Lung (tissue), 12 donors: ENCODE data around the gene BORCS8. TPM values are rescaled to one million over a fixed set of nuclear protein-coding genes. Genes with fewer than 3 reads are reported as not detected.

Source experiments
- ATAC-seq: fragments of 200-7000 bp; cut with Tn5 transposase; one replicate; pipeline ENCODE4 v1.9.1; 2020; ENCODE audit warnings: moderate number of reproducible peaks; ENCODE audit not compliant: insufficient read depth, low FRiP score
- DNase-seq, 3 donors: peaks; one replicate each; pipeline ENCODE4 v3.0.0-alpha.2; 2013 to 2017
- H3K27ac ChIP-seq, 2 donors: one replicate each; pipeline ENCODE4 v1.5.1; 2013; ENCODE audit warnings: mild to moderate bottlenecking in 2 of 2, moderate library complexity in 2 of 2, control low read depth in 1 of 2, inconsistent platforms in 1 of 2, low read depth in 1 of 2, low read length in 1 of 2
- H3K27me3 ChIP-seq, 3 donors: one replicate each; pipeline ENCODE4 v1.5.1; 2013; ENCODE audit warnings: low read length in 2 of 3; ENCODE audit not compliant: control insufficient read depth in 3 of 3, insufficient read depth in 3 of 3
- H3K36me3 ChIP-seq, 4 donors: one replicate each; pipeline ENCODE4 v1.5.1; 2013; ENCODE audit warnings: low read length in 4 of 4, mild to moderate bottlenecking in 1 of 4, moderate library complexity in 1 of 4; ENCODE audit not compliant: control insufficient read depth in 4 of 4, insufficient read depth in 4 of 4
- H3K4me1 ChIP-seq, 5 donors: one replicate each; pipeline ENCODE4 v1.5.1; 2013; ENCODE audit warnings: low read length in 5 of 5, mild to moderate bottlenecking in 2 of 5, moderate library complexity in 1 of 5; ENCODE audit not compliant: control insufficient read depth in 5 of 5, insufficient read depth in 5 of 5
- H3K4me3 ChIP-seq: one replicate; pipeline ENCODE4 v1.5.1; 2013; ENCODE audit warnings: mild to moderate bottlenecking, control low read depth, moderate library complexity
- H3K9ac ChIP-seq, 2 donors: one replicate each; pipeline ENCODE4 v1.5.1; 2013; ENCODE audit warnings: low read length in 2 of 2, control low read depth in 1 of 2; ENCODE audit not compliant: insufficient read depth in 1 of 2
- H3K9me3 ChIP-seq, 4 donors: one replicate each; pipeline ENCODE4 v1.5.1; 2013; ENCODE audit warnings: low read length in 3 of 4, mild to moderate bottlenecking in 1 of 4, moderate library complexity in 1 of 4; ENCODE audit not compliant: control insufficient read depth in 4 of 4, insufficient read depth in 3 of 4
- CTCF ChIP-seq: IDR thresholded peaks from 2 replicates; pipeline ENCODE4 v1.5.1; 2012; ENCODE audit warnings: mild to moderate bottlenecking; ENCODE audit errors: control extremely low read depth, extremely low read depth
- WGBS, 2 donors: extraction: QIAGEN DNeasy Blood & Tissue Kit; methylation state at CpG; one replicate each; pipeline ENCODE4 v1.1.7; 2013; 5-methylcytosine and 5-hydroxymethylcytosine counted together
- polyA plus RNA-seq, 2 donors: library from polyadenylated mRNA; stranded (reverse); fragments of 200-250 nt; gene quantifications; one replicate each; pipeline ENCODE4 v1.2.1, GENCODE V29; 2013
- total RNA-seq, 2 donors: library from RNA; depleted of rRNA in 1 of 2; stranded (reverse); fragments of >200 nt in 1 of 2; gene quantifications; one replicate each; pipeline ENCODE4 v1.2.1, GENCODE V29; 2014 to 2021
- donor health status: control.
- donor health status: control.
- donor health status: Bipolar disorder and iron deficiency.
- donor health status: healthy.
- donor health status: DM: yes; HTN: yes; CAD: no.

Gene BORCS8
- total and polyA plus RNA-seq, 4 donors: 10.0 to 41.4 (median 34.2) TPM

GRCh38 chr19:19238126-19238894, 46.4 kb upstream of the BORCS8 start:
- WGBS, 2 donors: 85 to 90% methylated on average over 18 of the region's 18 CpGs
- no peak overlapping the region for H3K9ac ChIP-seq

DNA sequence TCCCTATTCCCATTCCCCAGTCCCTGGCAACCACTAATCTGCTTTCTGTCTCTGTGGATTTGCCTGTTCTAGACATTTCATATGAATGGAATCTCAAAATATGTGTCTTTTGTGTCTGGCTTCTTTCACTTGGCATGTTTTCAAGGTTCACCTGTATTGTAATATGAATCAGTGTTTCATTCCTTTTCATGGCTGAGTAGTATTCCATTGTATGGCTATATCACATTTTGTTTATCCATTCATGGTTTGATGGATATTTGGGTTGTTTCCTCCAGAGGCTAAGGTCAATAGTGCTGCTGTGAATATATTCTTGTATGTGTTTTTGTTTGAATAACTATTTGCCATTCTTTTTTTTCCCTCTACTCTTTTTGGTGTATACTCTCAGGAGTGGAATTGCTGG, 44.2 kb upstream of the BORCS8 start:
- H3K9ac ChIP-seq: no peak overlapping the region
- no peak for TF ChIP-seq CTCF
- H3K4me1 ChIP-seq: no peaks in the 10 kb centered on the region
- H3K36me3 ChIP-seq: no peaks in the 10 kb centered on the region
- no peak overlapping the region for H3K27ac ChIP-seq
- peaks cover 0 to 24% (median 8%) of the 10 kb centered on the region in 4 donors for H3K9me3 ChIP-seq
- H3K4me3 ChIP-seq: no peak overlapping the region
- H3K27me3 ChIP-seq: peaks cover 0 to 2% (median 2%) of the 10 kb centered on the region in 3 donors
- DNase-seq (no peak), ATAC-seq (no peak)

More at GRCh38 chr19:19238126-19238894, 46.4 kb upstream of the BORCS8 start:
- DNase-seq (no peak), ATAC-seq (no peak)
- Histone ChIP-seq H3K36me3 (no peaks in the 10 kb centered on the region), H3K9me3 (peaks cover 0 to 18% (median 8%) of the 10 kb centered on the region in 4 donors), H3K4me3 (no peak overlapping the region), H3K27me3 (peaks cover 0 to 2% (median 2%) of the 10 kb centered on the region in 3 donors), H3K27ac (no peak overlapping the region), H3K4me1 (no peaks in the 10 kb centered on the region)
- TF ChIP-seq CTCF: no peak

DNA sequence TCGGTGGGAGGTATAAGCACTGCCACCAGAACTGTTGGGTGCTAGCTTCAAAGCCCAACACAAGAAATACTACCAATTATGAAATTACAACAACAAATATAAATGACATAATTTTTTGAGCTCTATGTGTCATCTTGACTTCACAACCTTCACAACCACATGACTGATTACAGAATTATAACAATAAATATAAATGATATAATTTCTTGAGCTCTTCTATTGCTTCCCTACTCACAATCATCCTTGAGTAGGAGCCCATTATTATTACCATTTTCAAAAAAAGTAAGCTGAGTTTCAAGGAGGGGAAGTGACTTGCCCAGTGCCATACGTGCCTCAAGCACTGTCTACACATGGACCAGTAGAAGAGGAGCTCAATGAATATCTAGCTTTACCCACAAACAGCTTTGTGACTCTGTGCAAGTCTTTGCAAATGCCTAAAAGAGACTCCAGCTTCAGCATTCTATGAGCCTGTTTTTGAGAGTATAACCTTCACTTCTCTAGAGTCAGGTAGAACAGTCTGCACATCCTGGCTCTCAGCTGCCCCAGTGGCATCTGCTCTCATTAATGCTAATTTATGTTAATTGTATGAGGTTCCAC, 42.4 kb upstream of the BORCS8 start:
- Histone ChIP-seq H3K4me1 (no peaks in the 10 kb centered on the region), H3K27ac (no peak overlapping the region), H3K4me3 (no peak overlapping the region), H3K9me3 (peaks cover 0 to 24% (median 8%) of the 10 kb centered on the region in 4 donors), H3K9ac (no peak overlapping the region), H3K27me3 (peaks cover 0 to 2% (median 0%) of the 10 kb centered on the region in 3 donors), H3K36me3 (no peaks in the 10 kb centered on the region)
- no peak for TF ChIP-seq CTCF
- ATAC-seq (no peak), DNase-seq (no peak)
- 84 to 85% methylated on average over 2 of the region's 2 CpGs for WGBS, 2 donors
